NB4 (cell line): ENCODE measurements around the gene BCL11A.

Experiments used
- POLR2A ChIP-seq: IDR thresholded peaks from 2 replicates; pipeline ENCODE4 v1.6.1; 2011; ENCODE audit warnings: mild to moderate bottlenecking; ENCODE audit not compliant: insufficient read length; ENCODE audit errors: extremely low read depth
- TF ChIP-seq, protein P1 (sequence below): IDR thresholded peaks from one replicate; pipeline ENCODE4 v1.5.1; 2012; ENCODE audit warnings: low read depth, low read length
- TF ChIP-seq, protein P2 (sequence below): IDR thresholded peaks from 2 replicates; pipeline ENCODE4 v1.6.1; 2011; ENCODE audit warnings: low read depth, low read length

GRCh38 chr2:60565472-60565871 is 12.0 kb upstream of the BCL11A start:
- no peak for TF ChIP-seq POLR2A
- TF ChIP-seq, protein P1, sequence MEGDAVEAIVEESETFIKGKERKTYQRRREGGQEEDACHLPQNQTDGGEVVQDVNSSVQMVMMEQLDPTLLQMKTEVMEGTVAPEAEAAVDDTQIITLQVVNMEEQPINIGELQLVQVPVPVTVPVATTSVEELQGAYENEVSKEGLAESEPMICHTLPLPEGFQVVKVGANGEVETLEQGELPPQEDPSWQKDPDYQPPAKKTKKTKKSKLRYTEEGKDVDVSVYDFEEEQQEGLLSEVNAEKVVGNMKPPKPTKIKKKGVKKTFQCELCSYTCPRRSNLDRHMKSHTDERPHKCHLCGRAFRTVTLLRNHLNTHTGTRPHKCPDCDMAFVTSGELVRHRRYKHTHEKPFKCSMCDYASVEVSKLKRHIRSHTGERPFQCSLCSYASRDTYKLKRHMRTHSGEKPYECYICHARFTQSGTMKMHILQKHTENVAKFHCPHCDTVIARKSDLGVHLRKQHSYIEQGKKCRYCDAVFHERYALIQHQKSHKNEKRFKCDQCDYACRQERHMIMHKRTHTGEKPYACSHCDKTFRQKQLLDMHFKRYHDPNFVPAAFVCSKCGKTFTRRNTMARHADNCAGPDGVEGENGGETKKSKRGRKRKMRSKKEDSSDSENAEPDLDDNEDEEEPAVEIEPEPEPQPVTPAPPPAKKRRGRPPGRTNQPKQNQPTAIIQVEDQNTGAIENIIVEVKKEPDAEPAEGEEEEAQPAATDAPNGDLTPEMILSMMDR: peak; percentile 47
- TF ChIP-seq, protein P2, sequence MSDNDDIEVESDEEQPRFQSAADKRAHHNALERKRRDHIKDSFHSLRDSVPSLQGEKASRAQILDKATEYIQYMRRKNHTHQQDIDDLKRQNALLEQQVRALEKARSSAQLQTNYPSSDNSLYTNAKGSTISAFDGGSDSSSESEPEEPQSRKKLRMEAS: no peak
